Measurements from ENCODE around the gene CARD10. TPM values are rescaled to one million over a fixed set of nuclear protein-coding genes. Genes with fewer than 3 reads are reported as not detected.

The CARD10 gene
- polyA plus RNA-seq, 1 donor from 2014 or later = 0.36 TPM

GRCh38 chr22:37558815-37559214 is 39.6 kb upstream of the CARD10 start:
- Histone ChIP-seq H3K9me3 (ENCODE audit: low read length) (no peaks in the 10 kb centered on the region), H2AFZ (ENCODE audit: low read depth, low read length) (no peak overlapping the region), H3K9ac (ENCODE audit: low read length) (no peak overlapping the region), H3K36me3 (ENCODE audit: insufficient read depth, low read length) (no peaks in the 10 kb centered on the region), H3F3A (ENCODE audit: insufficient read depth, low read length, poor library complexity, severe bottlenecking) (no peaks in the 10 kb centered on the region), H3K9me2 (ENCODE audit: insufficient read depth, low read length) (no peaks in the 10 kb centered on the region), H3K27me3 (ENCODE audit: insufficient read depth, low read depth, low read length) (peaks cover 31% of the 10 kb centered on the region), H3K4me2 (ENCODE audit: low read length) (no peak overlapping the region), H3K27ac (ENCODE audit: low read length) (no peak overlapping the region), H3K4me3 (ENCODE audit: low read length) (no peak overlapping the region), H3K79me2 (replicated peaks; ENCODE audit: insufficient read depth, low read length) (no peaks in the 10 kb centered on the region), H4K20me1 (ENCODE audit: insufficient read depth) (no peaks in the 10 kb centered on the region)
- TF ChIP-seq CTCF (IDR thresholded peaks at IDR 0.05; ENCODE audit: poor library complexity, severe bottlenecking) = no peak
- TF ChIP-seq EP300 (conservative IDR thresholded peaks at IDR 0.05; ENCODE audit: poor library complexity, severe bottlenecking) = no peak
- TF ChIP-seq RAD21 (conservative IDR thresholded peaks at IDR 0.05) = no peak
- TF ChIP-seq EZH2 (IDR thresholded peaks at IDR 0.05; ENCODE audit: borderline replicate concordance, insufficient read depth, low read length, poor library complexity, severe bottlenecking) = no peak
- TF ChIP-seq SMC3 (conservative IDR thresholded peaks at IDR 0.05; ENCODE audit: poor library complexity) = no peak
- TF ChIP-seq TAF1 (IDR thresholded peaks at IDR 0.05; ENCODE audit: low read depth) = no peak
- no peak for TF ChIP-seq MXI1 (conservative IDR thresholded peaks at IDR 0.05; ENCODE audit: poor library complexity, severe bottlenecking)
- TF ChIP-seq REST (IDR thresholded peaks at IDR 0.05; ENCODE audit: borderline replicate concordance) = no peak
- TF ChIP-seq POLR2AphosphoS5 (IDR thresholded peaks at IDR 0.05) = no peak

- no peaks in the 10 kb centered on the region for H3K36me3 ChIP-seq (ENCODE audit: insufficient read depth, low read length)
- H3K27ac ChIP-seq (ENCODE audit: low read length) = no peak overlapping the region
- TF ChIP-seq EP300 (conservative IDR thresholded peaks at IDR 0.05; ENCODE audit: poor library complexity, severe bottlenecking) (no peak), TAF1 (IDR thresholded peaks at IDR 0.05; ENCODE audit: low read depth) (no peak), SMC3 (conservative IDR thresholded peaks at IDR 0.05; ENCODE audit: poor library complexity) (no peak)
- no peaks in the 10 kb centered on the region for H3K79me2 ChIP-seq (replicated peaks; ENCODE audit: insufficient read depth, low read length)
- H4K20me1 ChIP-seq (ENCODE audit: insufficient read depth) = no peaks in the 10 kb centered on the region
- no peaks in the 10 kb centered on the region for H3K9me3 ChIP-seq (ENCODE audit: low read length)
- H3K4me2 ChIP-seq (ENCODE audit: low read length) = no peak overlapping the region
- H3K9me2 ChIP-seq (ENCODE audit: insufficient read depth, low read length) = no peaks in the 10 kb centered on the region
- H2AFZ ChIP-seq (ENCODE audit: low read depth, low read length) = no peak overlapping the region
- H3K9ac ChIP-seq (ENCODE audit: low read length) = no peak overlapping the region
- H3K27me3 ChIP-seq (ENCODE audit: insufficient read depth, low read depth, low read length) = peaks cover 29% of the 10 kb centered on the region
- no peaks in the 10 kb centered on the region for H3F3A ChIP-seq (ENCODE audit: insufficient read depth, low read length, poor library complexity, severe bottlenecking)
- no peak overlapping the region for H3K4me3 ChIP-seq (ENCODE audit: low read length)
These were observed 38.2 kb upstream of the CARD10 start for GRCh38 chr22:37557321-37558001.
